ENCODE data around the gene CREB5.

DNA sequence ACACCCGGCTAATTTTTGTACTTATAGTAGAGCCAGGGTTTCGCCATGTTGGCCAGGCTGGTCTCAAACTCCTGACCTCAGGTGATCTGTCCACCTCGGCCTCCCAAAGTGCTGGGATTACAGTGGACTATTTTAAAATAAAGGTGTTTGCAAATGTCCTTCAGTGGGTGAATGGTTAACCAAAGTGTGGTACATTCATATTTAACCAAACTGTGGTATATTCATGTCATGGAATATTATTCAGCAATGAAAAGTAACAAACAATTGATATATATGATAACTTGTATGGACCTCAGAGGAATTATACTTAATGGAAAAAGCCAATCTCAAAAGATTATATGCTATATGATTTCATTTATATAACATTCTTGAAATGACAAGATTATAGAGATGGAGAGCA, 190.0 kb downstream of the CREB5 start:
- TF ChIP-seq GATA2 (IDR thresholded peaks at IDR 0.05; ENCODE audit: low read depth, low read length) (no peak), GATA3 (IDR thresholded peaks at IDR 0.05; ENCODE audit: low read depth, low read length) (no peak)

All from SH-SY5Y (cell line).